GM20431 (cell line): ENCODE measurements around the gene SUN3.
"Not testable (repeated sequence)": the region's sequence is repeated elsewhere in the genome, so short reads cannot be mapped to it uniquely, and the experiment has no call there.

Experiments used
- in situ Hi-C: fragments of 300-500 bp; cut with MseI, MboI; formaldehyde crosslinking; loops from one replicate; pipeline ENCODE4 v1.15.0; 2020; ENCODE audit warnings: low sequenced_read_pairs; ENCODE audit not compliant: unreplicated experiment

SUN3 gene

GRCh38 chr7:47980648-47981047 lies 48.3 kb downstream of the SUN3 start:
- in situ Hi-C loops = not testable (repeated sequence)

- in situ Hi-C loops = no loop called here
Observed at GRCh38 chr7:47979832-47980181, 49.1 kb downstream of the SUN3 start.

- in situ Hi-C loops = no loop called here
Observed at GRCh38 chr7:47979145-47979831, 49.6 kb downstream of the SUN3 start, which contains the start of gene HUS1. HUS1 (minus strand) TSS chr7:47979615; CDS start chr7:47979519, 96 bp downstream.

GRCh38 chr7:47978790-47979144 lies 50.1 kb downstream of the SUN3 start:
- in situ Hi-C loops = no loop called here

GRCh38 chr7:47973739-47974138 lies 55.2 kb downstream of the SUN3 start:
- in situ Hi-C loops = no loop called here

GRCh38 chr7:47970761-47971160 lies 58.1 kb downstream of the SUN3 start:
- in situ Hi-C loops = no loop called here

- in situ Hi-C loops = no loop called here
Observed at GRCh38 chr7:47968847-47969774, 59.8 kb downstream of the SUN3 start.

GRCh38 chr7:47967708-47968107 lies 61.2 kb downstream of the SUN3 start:
- in situ Hi-C loops = no loop called here

GRCh38 chr7:47967123-47967522 lies 61.8 kb downstream of the SUN3 start:
- in situ Hi-C loops = no loop called here

- in situ Hi-C loops = no loop called here
Observed at GRCh38 chr7:47965456-47965855, 63.5 kb downstream of the SUN3 start.

- in situ Hi-C loops = no loop called here
Observed at GRCh38 chr7:47962262-47962661, 66.6 kb downstream of the SUN3 start.

GRCh38 chr7:47957156-47957555 lies 71.8 kb downstream of the SUN3 start:
- in situ Hi-C loops = no loop called here

GRCh38 chr7:47956220-47956619 lies 72.7 kb downstream of the SUN3 start:
- in situ Hi-C loops = no loop called here

GRCh38 chr7:47954231-47954911 lies 74.5 kb downstream of the SUN3 start:
- in situ Hi-C loops = no loop called here

GRCh38 chr7:47953822-47954221 lies 75.1 kb downstream of the SUN3 start:
- in situ Hi-C loops = no loop called here

- in situ Hi-C loops = no loop called here
Observed at GRCh38 chr7:47952224-47952623, 76.7 kb downstream of the SUN3 start.

GRCh38 chr7:47951374-47951773 lies 77.5 kb downstream of the SUN3 start:
- in situ Hi-C loops = no loop called here

GRCh38 chr7:47950714-47951113 lies 78.2 kb downstream of the SUN3 start:
- in situ Hi-C loops = no loop called here

- in situ Hi-C loops = no loop called here
Observed at GRCh38 chr7:47949703-47950102, 79.2 kb downstream of the SUN3 start.

GRCh38 chr7:47948141-47948790 lies 80.6 kb downstream of the SUN3 start, which contains the start of gene PKD1L1:
PKD1L1 (minus strand) TSS chr7:47948466; CDS start chr7:47948440, 26 bp downstream.
- in situ Hi-C loops = no loop called here
